GM18858 (cell line): ENCODE results near the gene NKG7.
A peak's percentile ranks its signal among the peaks of the same experiment; 100 is the strongest.

ENCODE experiments used
- ATAC-seq: cut with Tn5 transposase; IDR thresholded peaks from one replicate; pipeline ENCODE4 v1.9.1; 2021; ENCODE audit not compliant: unreplicated experiment

The NKG7 gene

DNA sequence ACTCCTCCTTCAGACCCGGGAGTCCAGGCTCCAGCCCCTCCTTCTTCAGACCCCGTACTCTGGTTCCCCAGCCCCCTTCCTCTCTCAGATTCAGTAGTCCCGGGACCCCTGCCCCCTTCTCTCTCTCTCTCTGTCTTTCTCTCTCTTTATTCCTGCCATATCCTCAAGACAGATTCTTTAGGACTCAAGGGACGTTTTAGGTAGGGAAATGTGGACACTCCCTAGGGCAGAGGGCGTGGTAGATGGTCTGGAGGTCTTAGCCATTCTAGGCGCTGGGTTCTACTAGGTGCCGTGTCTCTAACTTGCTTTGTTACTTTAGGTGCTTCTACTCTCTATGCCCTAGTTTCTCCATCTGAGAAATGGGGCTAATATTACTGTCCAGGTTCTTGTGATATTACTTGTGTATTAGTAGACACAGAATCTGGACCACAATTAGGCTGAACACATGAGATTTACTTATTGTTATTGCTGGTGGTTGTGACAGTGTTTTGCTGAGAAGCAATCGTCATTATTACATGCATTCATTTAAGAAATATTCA, 18.7 kb upstream of the NKG7 start:
- ATAC-seq: no peak

DNA sequence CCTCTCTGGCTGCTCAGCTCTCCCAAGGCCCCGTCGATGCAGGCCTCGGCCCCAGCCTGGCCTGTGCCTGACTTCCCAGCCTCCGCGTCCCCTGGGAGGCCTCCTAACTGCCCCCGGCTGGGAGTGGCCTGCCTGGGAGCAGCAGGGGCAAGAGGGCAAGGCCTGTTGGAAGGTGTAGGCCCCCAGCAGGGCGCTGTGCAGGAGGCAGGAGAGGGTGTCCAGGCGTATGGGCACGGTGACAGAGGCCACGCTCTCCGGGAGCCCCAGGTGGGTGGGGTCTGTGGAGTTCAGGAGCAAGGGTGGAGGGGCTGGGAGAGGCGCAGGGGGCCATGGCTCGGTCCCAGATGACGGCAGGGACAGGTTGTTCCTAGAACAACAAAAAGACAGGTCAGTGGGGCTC, 16.7 kb upstream of the NKG7 start:
- no peak for ATAC-seq

DNA sequence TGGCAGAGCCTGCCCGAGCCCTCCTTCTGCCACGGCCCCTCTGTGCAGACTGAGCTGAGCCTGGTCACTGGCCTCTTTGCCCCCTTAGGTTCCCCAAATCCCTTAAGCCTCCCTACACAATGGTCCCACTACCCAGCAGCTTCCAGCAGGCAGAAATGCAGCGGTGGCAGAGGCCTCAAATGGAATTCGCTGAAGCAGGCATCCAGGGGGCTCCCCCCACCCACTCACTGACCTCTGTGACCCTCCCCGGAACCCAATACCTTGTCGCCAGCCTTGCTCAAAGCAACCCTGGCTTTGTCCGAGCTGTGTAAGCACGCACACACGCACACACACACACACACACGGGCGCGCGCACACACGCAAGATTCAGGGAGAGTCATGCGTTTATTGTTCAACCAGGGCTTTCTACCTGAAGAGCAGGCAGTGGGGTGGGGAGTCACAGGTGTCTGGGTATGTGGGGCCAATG, 15.5 kb upstream of the NKG7 start, which contains the start of gene LIM2:
Gene LIM2 (minus strand): TSS at position 51 of the 466 bp plus-strand sequence. CDS start 531 bp downstream, outside the sequence.
- no peak for ATAC-seq

DNA sequence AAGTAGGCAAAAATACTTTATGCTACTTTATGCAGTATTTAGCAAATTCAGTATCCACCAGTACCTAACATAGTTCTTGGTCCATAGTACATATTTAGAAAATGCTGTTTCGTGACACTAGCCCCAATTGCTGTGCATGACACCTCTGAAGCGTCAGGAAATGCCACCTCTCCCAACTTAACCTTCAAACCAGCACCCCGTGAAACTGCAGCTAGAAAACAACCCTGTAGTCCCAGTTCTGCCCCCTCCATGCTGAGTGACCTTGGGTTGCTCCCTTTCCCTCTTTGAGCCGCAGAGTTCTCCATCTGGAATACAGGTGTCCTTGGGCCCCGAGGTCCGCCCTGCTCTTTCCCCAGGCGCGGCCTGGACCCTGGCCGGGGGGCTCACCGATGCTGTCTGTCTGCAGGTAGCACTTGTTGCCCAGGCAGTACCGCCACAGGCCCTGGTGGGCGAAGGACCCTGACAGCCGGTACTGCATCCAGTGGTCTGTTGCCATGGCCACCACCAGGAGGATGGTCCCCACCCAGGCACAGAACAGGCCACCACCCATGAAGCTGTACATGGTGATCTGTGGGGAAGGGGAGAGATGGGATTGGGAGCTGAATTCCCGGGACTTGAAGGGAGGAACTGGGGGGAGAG, 14.5 kb upstream of the NKG7 start:
- ATAC-seq: no peak

DNA sequence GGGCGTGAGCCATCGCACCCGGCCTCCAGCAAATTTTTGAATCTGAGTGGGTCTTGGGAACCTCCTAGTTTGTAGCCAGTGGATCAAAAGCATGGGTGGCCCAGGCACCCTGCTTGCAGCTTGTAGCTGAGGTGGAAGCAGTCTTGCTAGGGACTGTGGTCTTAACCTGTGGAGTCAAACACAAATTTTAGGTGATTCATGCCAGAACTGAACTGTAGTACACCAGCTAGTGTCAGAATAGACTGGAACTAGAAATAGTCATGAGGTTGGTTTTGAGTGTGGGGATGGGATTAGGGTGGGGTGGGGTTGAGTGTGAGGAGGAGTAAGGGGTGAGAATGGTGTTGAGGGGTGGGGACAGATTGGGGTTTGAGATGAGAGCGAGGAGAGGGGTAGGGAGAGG, 9.6 kb upstream of the NKG7 start:
- no peak for ATAC-seq

DNA sequence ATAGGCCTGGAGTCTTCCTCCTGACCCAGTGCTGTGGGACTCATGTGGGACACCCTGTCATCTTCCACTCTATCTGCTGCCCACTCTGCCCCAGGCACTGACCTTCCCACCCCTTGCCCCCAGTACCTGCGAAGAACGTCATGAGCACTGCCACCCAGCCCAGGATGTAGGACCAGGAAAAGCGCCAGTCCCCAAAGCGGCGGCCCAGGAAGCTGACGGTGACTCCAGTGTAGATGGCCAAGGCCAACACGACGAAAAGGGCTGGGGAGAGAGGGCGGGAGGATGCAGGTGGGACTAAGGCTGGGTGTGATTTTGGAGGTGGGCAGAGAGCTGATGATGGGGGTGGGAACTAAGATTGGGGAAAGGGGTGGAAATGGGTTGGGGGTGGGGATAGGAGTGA, 7.9 kb upstream of the NKG7 start:
- no peak for ATAC-seq

DNA sequence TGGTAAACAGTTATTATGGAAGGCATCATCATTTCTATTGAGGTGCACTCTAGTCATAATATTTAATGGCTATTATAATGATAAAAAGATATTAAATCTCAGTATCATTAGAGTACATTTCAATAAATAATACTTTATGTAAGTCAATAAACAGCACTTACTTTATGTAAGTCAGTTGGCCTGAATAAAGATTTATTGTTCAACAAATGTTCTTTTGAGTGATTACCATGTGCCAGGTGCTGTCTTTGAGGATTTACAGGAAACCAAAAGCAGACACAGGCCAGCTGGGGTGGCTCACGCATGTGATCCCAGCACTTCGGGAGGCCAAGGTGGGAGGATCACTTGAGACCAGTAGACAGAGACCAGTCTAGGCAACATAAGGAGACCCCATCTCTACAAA, 5.0 kb upstream of the NKG7 start:
- no peak for ATAC-seq

DNA sequence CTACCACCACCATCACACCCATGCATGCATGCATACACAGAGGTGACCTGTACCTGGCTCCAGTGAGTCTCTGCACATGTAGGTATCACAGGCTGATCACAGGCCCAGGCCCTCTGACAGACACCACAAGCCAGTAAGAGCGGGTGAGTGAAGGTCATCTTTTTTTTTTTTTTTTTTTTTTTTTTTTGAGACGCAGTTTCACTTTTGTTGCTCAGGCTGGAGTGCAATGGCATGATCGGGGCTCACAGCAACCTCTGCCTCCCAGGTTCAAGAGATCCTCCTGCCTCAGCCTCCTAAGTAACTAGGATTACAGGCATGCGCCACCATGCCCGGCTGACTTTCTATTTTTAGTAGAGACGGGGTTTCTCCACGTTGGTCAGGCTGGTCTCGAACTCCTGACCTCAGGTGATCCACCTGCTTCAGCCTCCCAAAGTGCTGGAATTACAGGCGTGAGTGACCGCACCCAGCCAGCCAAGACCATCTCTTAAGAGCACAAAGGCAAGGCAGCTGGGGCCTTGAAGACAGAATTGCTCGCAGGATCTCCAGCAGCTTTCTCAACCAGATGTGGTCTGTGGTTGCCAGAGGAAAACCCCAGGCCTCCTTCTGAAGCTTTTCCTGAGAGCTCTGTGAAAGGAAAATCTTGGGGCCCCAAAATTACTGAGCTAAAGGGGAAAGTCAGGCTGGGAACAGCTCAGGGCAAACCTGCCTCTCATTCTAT, 3.2 kb upstream of the NKG7 start:
- ATAC-seq: no peak

DNA sequence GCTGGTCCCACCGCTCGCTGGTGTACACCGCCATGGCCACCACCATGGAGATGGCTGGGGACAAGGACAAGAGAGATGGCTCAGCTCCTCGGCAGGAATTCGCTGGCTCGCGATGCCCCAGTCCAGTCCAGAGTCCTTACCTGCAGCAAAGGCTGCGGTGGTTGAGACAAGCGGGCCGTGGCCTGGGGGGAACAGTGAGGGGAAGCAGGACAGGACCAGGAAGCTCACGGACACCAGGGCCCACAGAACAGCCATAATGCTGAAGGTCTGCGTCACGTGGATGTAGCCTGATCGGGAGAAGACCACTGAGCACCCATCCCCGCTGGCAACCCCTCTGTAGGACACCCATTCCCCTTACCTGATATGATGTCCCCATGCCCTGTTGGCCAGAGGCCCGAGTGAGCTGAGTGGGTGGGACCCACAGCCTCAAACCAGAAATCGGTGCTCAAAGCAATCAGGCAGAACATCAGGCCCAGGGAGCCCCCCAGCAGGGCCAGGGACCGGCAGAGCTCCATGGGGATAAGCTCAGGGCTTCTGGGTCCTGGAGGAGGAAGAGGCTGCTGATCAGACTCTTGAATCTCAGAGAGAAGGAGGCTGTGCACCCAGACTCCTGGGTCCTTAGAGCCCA, 319 bp downstream of the NKG7 start:
- no peak for ATAC-seq

DNA sequence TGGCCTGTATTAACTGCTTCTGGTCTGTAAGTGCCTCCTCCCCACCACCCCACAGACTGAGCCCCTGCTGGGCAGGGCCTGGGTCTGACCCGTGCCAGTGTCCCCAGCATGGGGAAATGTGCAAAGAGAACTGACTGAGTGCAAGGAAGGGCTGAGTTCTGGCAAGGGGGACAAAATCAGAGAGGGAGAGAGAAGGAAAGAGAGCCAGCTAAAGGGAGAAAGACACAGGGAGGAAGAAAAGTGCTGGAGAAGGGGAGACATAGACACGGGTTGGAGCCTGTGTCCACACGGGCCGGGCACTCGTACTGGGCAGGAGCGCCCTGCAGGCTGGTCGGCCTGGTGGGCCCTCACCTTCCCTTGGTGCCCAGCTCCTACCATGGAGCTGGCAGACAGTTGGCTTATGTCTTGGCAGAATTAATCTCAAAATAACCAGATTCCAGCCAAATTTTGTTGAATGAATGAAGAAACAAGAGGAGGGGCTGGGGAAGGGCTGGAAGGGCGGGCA, 1.2 kb downstream of the NKG7 start:
- no peak for ATAC-seq

DNA sequence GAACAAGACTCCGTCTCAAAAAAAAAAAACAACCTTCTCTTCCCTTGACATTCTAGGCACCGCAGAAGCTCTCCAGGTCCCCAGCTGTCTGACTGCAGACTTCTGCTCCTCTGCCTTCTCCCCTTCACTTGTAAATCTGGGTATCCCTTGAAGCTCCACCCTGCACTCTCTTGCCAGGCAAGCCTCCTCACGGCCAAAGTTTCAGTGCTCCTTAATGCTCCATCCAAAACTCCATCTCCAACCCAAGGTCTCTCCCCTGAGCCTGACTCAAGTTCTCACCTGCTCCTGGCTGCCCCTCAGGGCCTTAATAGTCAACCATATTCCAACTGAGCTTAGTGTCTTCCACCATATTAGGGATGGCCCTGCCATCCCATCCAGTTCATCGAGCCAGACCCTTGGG, 2.2 kb downstream of the NKG7 start:
- no peak for ATAC-seq

DNA sequence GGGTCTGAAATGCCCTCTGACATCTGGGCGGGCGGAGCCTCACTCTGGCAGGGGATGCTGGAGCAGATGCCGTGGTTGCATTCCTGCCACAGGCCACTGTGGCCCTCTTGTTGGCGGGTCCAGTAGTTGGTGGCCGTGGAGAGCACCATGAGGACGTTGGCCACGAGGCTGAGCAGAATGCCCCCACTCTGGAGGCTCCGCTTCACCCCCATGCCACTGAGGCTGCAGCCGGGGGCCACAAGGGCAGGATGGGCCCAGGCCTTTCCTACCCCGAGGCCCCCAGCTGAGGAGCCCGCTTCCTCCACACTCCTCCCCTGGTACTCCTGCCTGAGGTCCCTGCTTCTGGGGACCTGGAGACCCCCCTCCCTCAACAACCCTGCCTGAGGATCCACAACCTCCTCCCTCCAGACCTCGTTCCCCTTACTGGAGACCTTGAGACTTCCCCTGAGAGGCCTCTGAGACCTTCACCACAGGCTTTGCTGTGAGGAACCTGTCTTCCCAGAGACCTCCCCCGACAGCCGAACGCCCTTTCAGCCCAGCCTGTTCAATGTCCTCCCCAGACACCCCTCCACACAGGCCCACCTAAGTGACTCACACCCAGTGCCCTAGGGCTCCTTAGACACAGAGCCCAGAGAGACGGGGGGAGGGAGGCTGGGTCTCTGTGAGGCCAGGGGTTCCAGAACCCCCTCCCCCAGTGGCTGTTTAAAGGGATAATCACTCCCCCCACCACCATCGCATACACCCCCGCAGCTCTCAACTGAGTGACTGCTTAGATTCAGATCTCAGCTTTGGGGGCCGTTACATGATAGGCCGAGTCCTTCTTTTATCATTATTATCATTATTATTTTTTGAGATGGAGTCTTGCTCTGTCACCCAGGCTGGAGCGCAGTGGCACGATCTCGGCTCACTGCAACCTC, 3.8 kb downstream of the NKG7 start, which contains the start of gene CLDND2:
Gene CLDND2 (minus strand): TSS at position 638 of the 917 bp plus-strand sequence. CDS start 426 bp downstream, at position 212.
- ATAC-seq: no peak

DNA sequence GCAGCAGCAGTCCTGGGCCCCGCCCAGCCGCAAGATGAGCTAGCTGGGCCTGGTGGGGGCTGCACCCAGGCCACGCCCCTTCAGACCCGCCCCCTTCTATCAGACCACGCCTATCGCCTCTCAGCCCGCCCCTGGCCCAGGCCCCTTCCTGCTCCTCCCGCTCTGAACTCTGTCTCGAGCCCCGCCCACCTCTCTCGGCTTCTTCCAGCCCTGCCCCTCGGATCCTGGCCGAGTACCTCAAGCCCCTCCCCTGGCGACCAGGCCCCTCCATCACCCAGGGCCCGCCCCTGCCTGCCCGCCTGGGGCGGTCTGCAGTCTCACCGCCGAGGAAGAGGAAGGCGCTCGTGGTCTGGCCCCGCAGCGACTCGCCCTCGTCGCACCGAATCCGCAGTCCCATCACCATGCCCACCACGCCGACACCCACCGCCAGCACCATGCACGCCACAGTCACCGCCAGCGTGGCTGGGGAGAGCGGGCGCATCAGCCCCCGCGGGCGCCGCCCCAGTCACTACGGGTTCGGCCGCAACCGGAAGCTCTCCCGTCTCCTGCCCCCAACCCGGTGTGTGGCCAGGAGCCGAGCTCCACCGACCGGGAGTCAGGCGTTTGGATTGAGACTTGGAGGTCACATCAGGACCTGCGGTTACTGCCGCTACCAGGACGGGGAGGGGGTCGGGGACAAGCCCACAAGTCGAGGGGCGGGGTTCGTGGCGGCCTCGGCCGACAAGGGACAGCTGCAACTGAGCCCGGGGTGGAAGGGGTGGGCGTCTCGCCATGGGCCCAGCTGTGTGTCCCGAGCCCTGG, 4.7 kb downstream of the NKG7 start:
- ATAC-seq: peak; percentile 39

DNA sequence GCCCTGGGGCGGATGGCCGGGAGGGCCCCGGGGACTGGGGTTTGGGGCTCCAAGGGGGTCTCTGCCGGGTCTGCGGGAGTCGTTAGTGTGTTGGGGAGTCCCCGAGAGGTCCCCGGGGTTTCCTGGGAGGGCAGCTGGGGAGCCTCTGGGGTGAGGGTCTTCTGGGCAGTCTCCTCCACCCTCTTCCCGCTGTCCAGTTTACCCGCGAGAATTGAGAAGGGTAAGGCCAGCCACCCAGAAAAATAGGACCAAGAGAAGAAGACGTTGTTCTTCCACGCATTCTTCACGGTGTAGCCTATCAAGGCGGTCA, 5.2 kb downstream of the NKG7 start:
- no peak for ATAC-seq

DNA sequence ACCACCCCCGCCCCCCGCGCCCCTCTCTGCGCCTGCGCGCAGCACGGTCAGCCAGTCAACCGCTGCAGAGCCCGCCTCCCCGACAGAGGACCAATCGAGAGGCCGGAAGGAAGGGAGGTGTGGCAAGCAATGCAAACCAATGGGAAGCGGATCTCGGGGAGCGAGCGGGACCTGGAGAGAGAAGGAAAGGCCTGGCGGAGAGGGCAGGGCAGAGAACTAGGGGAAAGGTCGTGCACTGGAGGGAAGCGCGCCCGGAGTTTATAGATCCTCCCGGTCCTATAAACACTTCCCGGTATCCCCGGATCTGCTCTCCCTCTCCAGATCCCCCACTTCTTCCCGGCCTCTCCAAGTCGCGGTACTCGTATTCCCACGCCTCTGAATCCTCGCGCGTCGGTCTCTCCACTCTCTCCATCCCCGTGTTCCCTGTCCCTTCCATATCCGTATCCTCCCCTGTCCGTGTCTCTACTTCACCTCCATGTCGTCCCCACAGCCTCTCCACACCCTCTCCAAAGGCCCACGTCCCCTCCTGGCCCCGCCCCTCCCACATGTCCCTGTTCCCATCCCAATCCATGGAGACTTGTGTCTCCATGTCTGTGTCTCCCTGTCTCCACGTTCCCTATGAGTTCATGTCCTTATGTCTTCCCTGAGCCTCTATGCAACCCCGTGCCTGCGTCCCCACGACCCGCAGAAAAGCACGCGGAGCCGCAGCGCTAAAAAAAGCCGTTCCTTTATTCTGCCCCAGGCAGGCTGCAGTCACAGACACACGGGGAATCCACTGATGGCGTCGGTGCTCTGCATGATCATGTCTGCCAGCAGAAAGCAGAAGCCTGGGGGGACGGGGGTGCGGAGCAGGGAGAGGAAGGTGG, 5.8 kb downstream of the NKG7 start:
- peak; percentile 41 for ATAC-seq

DNA sequence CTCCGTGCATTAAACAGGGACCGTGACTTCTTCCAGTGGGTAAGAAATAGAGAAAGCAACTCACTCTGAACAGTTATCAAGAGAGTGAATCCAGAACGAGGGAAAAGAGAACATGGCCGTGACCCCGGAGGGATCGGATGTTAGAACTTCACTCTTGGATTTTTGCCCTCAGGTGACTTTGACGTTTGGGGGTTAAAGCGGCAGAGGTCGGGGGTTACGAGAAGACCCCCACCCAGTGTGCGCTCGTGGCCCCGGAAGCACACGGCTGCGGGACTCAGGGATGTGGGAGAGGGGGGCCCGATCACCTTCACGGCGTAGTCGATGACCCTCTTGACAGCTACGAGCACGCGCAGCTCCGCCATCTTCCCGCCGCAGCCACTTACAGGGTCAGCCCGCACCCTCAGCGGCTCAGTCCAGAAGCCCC, 6.5 kb downstream of the NKG7 start, which contains the start of gene ETFB:
Gene ETFB (minus strand): TSS at position 424 of the 424 bp plus-strand sequence. CDS start 62 bp downstream, at position 362.
- no peak for ATAC-seq

DNA sequence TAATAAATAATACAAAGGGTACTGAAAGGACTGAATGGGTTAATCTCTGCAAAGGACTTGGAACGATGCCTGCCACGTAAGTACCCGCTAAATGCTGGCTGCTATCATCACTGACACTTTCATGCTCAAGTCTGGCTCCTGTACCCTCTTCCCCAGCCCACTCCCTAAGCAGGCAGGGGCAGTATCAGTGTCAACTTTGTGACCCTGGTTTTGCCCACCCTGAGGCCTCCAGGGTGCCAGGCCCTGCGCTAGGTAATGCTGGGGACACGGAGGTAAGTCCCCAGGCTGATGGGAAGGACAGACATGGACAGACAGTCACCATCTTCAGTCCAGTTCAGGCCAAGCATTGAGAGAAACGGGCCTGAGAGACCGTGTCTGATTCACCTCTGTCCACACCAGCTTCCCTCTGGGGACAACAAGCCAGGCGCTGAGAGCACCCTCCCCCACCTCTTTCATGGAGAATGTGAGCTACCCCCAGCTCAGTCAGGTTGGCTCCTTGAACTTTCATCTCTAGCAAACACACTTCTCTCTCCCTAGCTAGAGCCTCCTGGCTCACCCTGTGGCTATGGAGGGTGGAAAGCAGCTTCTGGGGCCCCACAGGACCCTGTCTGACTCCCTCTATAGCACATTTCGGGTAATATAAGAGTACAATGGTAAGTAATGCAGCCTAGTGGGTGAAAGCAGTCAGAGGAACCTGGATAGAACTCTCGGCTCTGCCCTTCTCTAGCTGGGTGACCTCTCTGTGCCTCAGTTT, 7.1 kb downstream of the NKG7 start:
- no peak for ATAC-seq
